Adrenal gland (tissue), 12 donors: ENCODE results near the gene ATXN1L. TPM values are rescaled to one million over a fixed set of nuclear protein-coding genes. Genes with fewer than 3 reads are reported as not detected.
A peak's percentile ranks its signal among the peaks of the same experiment; 100 is the strongest.

Source experiments
- DNase-seq, 7 donors: peaks; one replicate each; pipeline ENCODE4 v3.0.0-alpha.2; 2019 to 2020
- H3K27ac ChIP-seq, 5 donors: fragments of 200-600 bp; sonication (generic) in 4 of 5; 1 replicate in 3 of 5; 2 replicates in 2 of 5; pipeline versions ENCODE4 v1.5.1 to v1.8.0; 2016 to 2020; ENCODE audit warnings: mild to moderate bottlenecking in 1 of 5
- H3K27me3 ChIP-seq: fragments of 200-600 bp; 2 replicates; pipeline ENCODE4 v1.8.0; 2021
- H3K36me3 ChIP-seq, 2 donors: fragments of 200-600 bp; replicated peaks in 1 of 2; 1 replicate in 1 of 2; 2 replicates in 1 of 2; pipeline versions ENCODE4 v1.5.1 to v1.8.0; 2018 to 2022
- H3K4me1 ChIP-seq, 2 donors: fragments of 200-600 bp; replicated peaks in 1 of 2; 1 replicate in 1 of 2; 2 replicates in 1 of 2; pipeline versions ENCODE4 v1.5.1 to v1.8.0; 2018 to 2021
- H3K4me3 ChIP-seq, 4 donors: fragments of 200-600 bp; sonication (generic) in 3 of 4; one replicate each; pipeline ENCODE4 v1.5.1; 2016 to 2018
- H3K9me3 ChIP-seq, 3 donors: fragments of 200-600 bp; sonication (generic) in 1 of 3; replicated peaks in 1 of 3; 1 replicate in 2 of 3; 2 replicates in 1 of 3; pipeline versions ENCODE4 v1.5.1 to v1.8.0; 2016 to 2021
- CTCF ChIP-seq, 6 experiments: fragments of 450-650 bp in 4 of 6; fragments of 200-600 bp in 2 of 6; sonication (generic) in 1 of 6; IDR thresholded peaks; 1 replicate in 5 of 6; 2 replicates in 1 of 6; pipeline versions ENCODE4 v1.5.1 to v1.8.0; 2016 to 2021; ENCODE audit warnings: antibody characterized with exemption in 6 of 6, mild to moderate bottlenecking in 2 of 6, moderate library complexity in 1 of 6
- POLR2A ChIP-seq, 2 donors: fragments of 450-650 bp; IDR thresholded peaks; one replicate each; pipeline ENCODE4 v1.6.1; 2017; ENCODE audit warnings: antibody characterized with exemption in 2 of 2, mild to moderate bottlenecking in 2 of 2, moderate library complexity in 1 of 2
- WGBS, 4 donors: extraction: QIAGEN DNeasy Blood & Tissue Kit in 2 of 4; methylation state at CpG; one replicate each; pipeline versions ENCODE4 v1.1.5 to v1.1.7; 2013 to 2017; 5-methylcytosine and 5-hydroxymethylcytosine counted together
- intact Hi-C, 2 donors: fragments of 100-400 bp; cut with DNase I; formaldehyde crosslinking; loops; one replicate each; pipeline versions ENCODE4 v1.14.1 to v1.15.0; 2022 to 2023
- polyA plus RNA-seq, 3 donors: library from polyadenylated mRNA; stranded (reverse); fragments of 200-250 nt in 2 of 3; fragments of 350-450 nt in 1 of 3; fragmentation: Illumina TruSeq in 1 of 3; extraction: RNeasy Lipid Tissue Mini Kit (QIAGEN cat#74804) in 1 of 3; gene quantifications; one replicate each; pipeline ENCODE4 v1.2.3, GENCODE V29; 2013 to 2014
- total RNA-seq, 9 donors: library from RNA; depleted of rRNA in 4 of 9; stranded (reverse); fragments of >200 nt in 4 of 9; fragments of 120-200 nt in 1 of 9; fragmentation: NEBNext Ultra II Directional in 1 of 9; extraction: Animal tissue kit (Norgen Biotek cat#: 25700) in 1 of 9; gene quantifications; one replicate each; pipeline versions ENCODE4 v1.1.0 to v1.2.4, GENCODE V29; 2013 to 2023
- donor health status: healthy with polysubstance abuse.
- donor health status: Bipolar disorder and iron deficiency.
- donor health status: DM: yes; HTN: yes; CAD: no.
- donor health status: DM: no; HTN: no; CAD: no.
- donor health status: DM: no; HTN: no; CAD: no.
- donor health status: DM: yes; HTN: yes; CAD: no.

Gene ATXN1L
- total and polyA plus RNA-seq, 12 donors = 4.9 to 27.1 (median 18.7) TPM

GRCh38 chr16:71847096-71847495 is 1.3 kb downstream of the ATXN1L start:
- H3K27ac ChIP-seq = no peak overlapping the region
- H3K4me3 ChIP-seq = peak overlapping the region in 2 of 4 donors; percentile 80 to 84
- 62 to 66% (median 64%) methylated on average over 3 of the region's 3 CpGs for WGBS, 4 donors
- H3K4me1 ChIP-seq = peaks cover 5 to 15% of the 10 kb centered on the region in 2 donors
- peak in 1 of 7 donors; percentile 6 for DNase-seq
- no peak for TF ChIP-seq CTCF (IDR thresholded peaks at IDR 0.05)
- no peak for TF ChIP-seq POLR2A (IDR thresholded peaks at IDR 0.05)
- no peaks in the 10 kb centered on the region for H3K27me3 ChIP-seq
- no peaks in the 10 kb centered on the region for H3K9me3 ChIP-seq
- intact Hi-C loops = no loop called here
- peaks cover 0 to 42% of the 10 kb centered on the region in 2 donors for H3K36me3 ChIP-seq

- no peak for TF ChIP-seq CTCF (IDR thresholded peaks at IDR 0.05)
- no peak for TF ChIP-seq POLR2A (IDR thresholded peaks at IDR 0.05)
- intact Hi-C loops = no loop called here
- DNase-seq = no peak
- no peak overlapping the region for H3K27ac ChIP-seq
- 84 to 94% (median 93%) methylated on average over 6 of the region's 6 CpGs for WGBS, 4 donors
- H3K36me3 ChIP-seq = peaks cover 0 to 45% of the 10 kb centered on the region in 2 donors
- H3K9me3 ChIP-seq = no peaks in the 10 kb centered on the region
- no peak overlapping the region for H3K4me3 ChIP-seq
- H3K27me3 ChIP-seq = no peaks in the 10 kb centered on the region
- peaks cover 5 to 15% of the 10 kb centered on the region in 2 donors for H3K4me1 ChIP-seq
Measured at GRCh38 chr16:71848622-71849021, 2.8 kb downstream of the ATXN1L start.

GRCh38 chr16:71851746-71852145 is 6.0 kb downstream of the ATXN1L start:
- WGBS, 4 donors = 86 to 98% (median 97%) methylated on average over 8 of the region's 8 CpGs
- H3K36me3 ChIP-seq = peaks cover 0 to 53% of the 10 kb centered on the region in 2 donors
- no peaks in the 10 kb centered on the region for H3K27me3 ChIP-seq
- H3K4me3 ChIP-seq = no peak overlapping the region
- H3K9me3 ChIP-seq = no peaks in the 10 kb centered on the region
- no peak for TF ChIP-seq CTCF (IDR thresholded peaks at IDR 0.05)
- no peak for TF ChIP-seq POLR2A (IDR thresholded peaks at IDR 0.05)
- intact Hi-C loops = no loop called here
- peaks cover 3 to 10% of the 10 kb centered on the region in 2 donors for H3K4me1 ChIP-seq
- H3K27ac ChIP-seq = no peak overlapping the region
- peak in 1 of 7 donors; percentile 38 for DNase-seq

- no peak overlapping the region for H3K27ac ChIP-seq
- H3K9me3 ChIP-seq = no peaks in the 10 kb centered on the region
- no peak overlapping the region for H3K4me3 ChIP-seq
- no peaks in the 10 kb centered on the region for H3K27me3 ChIP-seq
- 88 to 100% (median 90%) methylated on average over 1 to 3 of the region's 3 CpGs for WGBS, 4 donors
- peaks cover 0 to 53% of the 10 kb centered on the region in 2 donors for H3K36me3 ChIP-seq
- H3K4me1 ChIP-seq = peaks cover 0 to 6% of the 10 kb centered on the region in 2 donors
- TF ChIP-seq POLR2A (IDR thresholded peaks at IDR 0.05) = no peak
- DNase-seq = no peak
- intact Hi-C loops = no loop called here
Measured at GRCh38 chr16:71852158-71852557, 6.4 kb downstream of the ATXN1L start.

- H3K27ac ChIP-seq = no peak overlapping the region
- 95 to 98% (median 97%) methylated on average over 4 of the region's 4 CpGs for WGBS, 4 donors
- peaks cover 0 to 53% of the 10 kb centered on the region in 2 donors for H3K36me3 ChIP-seq
- no peaks in the 10 kb centered on the region for H3K9me3 ChIP-seq
- peaks cover 0 to 2% of the 10 kb centered on the region in 2 donors for H3K4me1 ChIP-seq
- no peak overlapping the region for H3K4me3 ChIP-seq
- intact Hi-C loops = no loop called here
- peak in 1 of 7 donors; percentile 34 for DNase-seq
- no peaks in the 10 kb centered on the region for H3K27me3 ChIP-seq
- no peak for TF ChIP-seq CTCF (IDR thresholded peaks at IDR 0.05)
Measured at GRCh38 chr16:71852561-71852960, 6.8 kb downstream of the ATXN1L start.
